Putamen (tissue), 1 donor: ENCODE measurements around the gene ATOH8.

Source experiments
- DNase-seq: peaks from one replicate; pipeline ENCODE4 v3.0.0-alpha.2; 2016; ENCODE audit warnings: low spot score

Gene ATOH8

GRCh38 chr2:85754313-85755095, 713 bp downstream of the ATOH8 start:
- no peak for DNase-seq

- no peak for DNase-seq
These were observed 1.6 kb downstream of the ATOH8 start for GRCh38 chr2:85755122-85756027.

- no peak for DNase-seq
These were observed 2.4 kb downstream of the ATOH8 start for GRCh38 chr2:85756195-85756594.

- DNase-seq: no peak
These were observed 3.1 kb downstream of the ATOH8 start for GRCh38 chr2:85756822-85757435.

- DNase-seq: no peak
These were observed 4.1 kb downstream of the ATOH8 start for GRCh38 chr2:85757860-85758259.

GRCh38 chr2:85758361-85759256, 4.8 kb downstream of the ATOH8 start:
- no peak for DNase-seq

- no peak for DNase-seq
These were observed 5.4 kb downstream of the ATOH8 start for GRCh38 chr2:85759257-85759613.

- no peak for DNase-seq
These were observed 6.6 kb downstream of the ATOH8 start for GRCh38 chr2:85760371-85760770.

- DNase-seq: no peak
These were observed 7.1 kb downstream of the ATOH8 start for GRCh38 chr2:85760872-85761271.

- no peak for DNase-seq
These were observed 7.7 kb downstream of the ATOH8 start for GRCh38 chr2:85761512-85761944.

- no peak for DNase-seq
These were observed 8.2 kb downstream of the ATOH8 start for GRCh38 chr2:85761946-85762345.

- DNase-seq: no peak
These were observed 9.3 kb downstream of the ATOH8 start for GRCh38 chr2:85763132-85763531.

- no peak for DNase-seq
These were observed 10.0 kb downstream of the ATOH8 start for GRCh38 chr2:85763831-85764230.

- no peak for DNase-seq
These were observed 11.4 kb downstream of the ATOH8 start for GRCh38 chr2:85765081-85765731.

- no peak for DNase-seq
These were observed 12.4 kb downstream of the ATOH8 start for GRCh38 chr2:85766229-85766628.

- DNase-seq: no peak
These were observed 14.2 kb downstream of the ATOH8 start for GRCh38 chr2:85767803-85768665.

- DNase-seq: no peak
These were observed 14.9 kb downstream of the ATOH8 start for GRCh38 chr2:85768713-85769112.

- no peak for DNase-seq
These were observed 15.6 kb downstream of the ATOH8 start for GRCh38 chr2:85769236-85769982.

GRCh38 chr2:85769983-85770362, 16.2 kb downstream of the ATOH8 start:
- DNase-seq: no peak
